KBM-7 (cell line): ENCODE data around the gene C17orf100.
"Not testable (repeated sequence)": the region's sequence is repeated elsewhere in the genome, so short reads cannot be mapped to it uniquely, and the experiment has no call there.

ENCODE experiments used
- DNase-seq: peaks from one replicate; pipeline ENCODE4 v3.0.0-alpha.2; 2015
- in situ Hi-C: fragments of 300-500 bp; cut with MboI; formaldehyde crosslinking; loops from 2 replicates; pipeline ENCODE4 v1.14.3; 2020; ENCODE audit warnings: low sequenced_read_pairs, low pct_unique_long_range_greater_than_20kb, mixed read lengths

C17orf100 gene

GRCh38 chr17:6639586-6640535 lies 11.7 kb upstream of the C17orf100 start:
- DNase-seq: peak; percentile 32
- in situ Hi-C loops: loop anchor here (25.0 kb wide), 1 partner anchor 178 kb away; no protein-coding TSS in a partner anchor

- in situ Hi-C loops: loop anchor here (25.0 kb wide), 1 partner anchor 178 kb away; no protein-coding TSS in a partner anchor
- DNase-seq: peak; percentile 96
Observed at GRCh38 chr17:6640536-6641246, 10.9 kb upstream of the C17orf100 start, which contains the start of the genes KIAA0753 and TXNDC17. Gene KIAA0753 (minus strand): TSS chr17:6640711. CDS start chr17:6635103, 5,608 bp downstream. Gene TXNDC17 (plus strand): TSS chr17:6641060. CDS start chr17:6641083, 23 bp downstream.

GRCh38 chr17:6641247-6641863 lies 10.2 kb upstream of the C17orf100 start:
- in situ Hi-C loops: loop anchor here (25.0 kb wide), 1 partner anchor 179 kb away; no protein-coding TSS in a partner anchor
- DNase-seq: no peak

GRCh38 chr17:6642592-6642991 lies 9.0 kb upstream of the C17orf100 start:
- no peak for DNase-seq
- in situ Hi-C loops: loop anchor here (25.0 kb wide), 1 partner anchor 180 kb away; no protein-coding TSS in a partner anchor

GRCh38 chr17:6643451-6644125 lies 8.0 kb upstream of the C17orf100 start:
- DNase-seq: no peak
- in situ Hi-C loops: loop anchor here (25.0 kb wide), 1 partner anchor 181 kb away; no protein-coding TSS in a partner anchor

GRCh38 chr17:6648181-6648580 lies 3.4 kb upstream of the C17orf100 start:
- in situ Hi-C loops: loop anchor here (25.0 kb wide), 1 partner anchor 186 kb away; no protein-coding TSS in a partner anchor
- DNase-seq: peak; percentile 61

- no peak for DNase-seq
- in situ Hi-C loops: no loop called here
Observed at GRCh38 chr17:6651919-6652452, 424 bp downstream of the C17orf100 start.

- no peak for DNase-seq
- in situ Hi-C loops: no loop called here
Observed at GRCh38 chr17:6654841-6655731, 3.5 kb downstream of the C17orf100 start.

GRCh38 chr17:6655732-6656361 lies 4.3 kb downstream of the C17orf100 start:
- in situ Hi-C loops, DNase-seq: not testable (repeated sequence)

GRCh38 chr17:6656797-6657632 lies 5.5 kb downstream of the C17orf100 start:
- in situ Hi-C loops, DNase-seq: not testable (repeated sequence)

GRCh38 chr17:6657633-6658287 lies 6.2 kb downstream of the C17orf100 start:
- in situ Hi-C loops: no loop called here
- DNase-seq: no peak

- DNase-seq, in situ Hi-C loops: not testable (repeated sequence)
Observed at GRCh38 chr17:6658411-6658810, 6.8 kb downstream of the C17orf100 start.

- peak; percentile 20 for DNase-seq
- in situ Hi-C loops: no loop called here
Observed at GRCh38 chr17:6660101-6660500, 8.5 kb downstream of the C17orf100 start.

GRCh38 chr17:6660805-6661463 lies 9.4 kb downstream of the C17orf100 start:
- in situ Hi-C loops: no loop called here
- DNase-seq: peak; percentile 91

GRCh38 chr17:6661464-6661848 lies 9.9 kb downstream of the C17orf100 start:
- no peak for DNase-seq
- in situ Hi-C loops: no loop called here
